ENCODE measurements around the gene MGMT. TPM values are rescaled to one million over a fixed set of nuclear protein-coding genes. Genes with fewer than 3 reads are reported as not detected.

MGMT gene
- total and polyA plus RNA-seq, 9 of the 15 experiments (the other 6 are each of a cell fraction or from before 2014, with no cell fraction given), result 0.03 to 0.29 (median 0.11) TPM; not detected in 4

- POLR2A ChIA-PET, result no interaction called here
- no peaks in the 10 kb centered on the region for H3K9me1 ChIP-seq (ENCODE audit: control insufficient read depth, insufficient read depth, low read length)
- FAIRE-seq, result no peak
- H3K9me3 ChIP-seq (replicated peaks; ENCODE audit: control insufficient read depth, insufficient read depth, low read depth, low read length), result no peaks in the 10 kb centered on the region
- H3K79me2 ChIP-seq (ENCODE audit: control insufficient read depth, insufficient read depth, low read length), result no peaks in the 10 kb centered on the region
- no peak for ATAC-seq
- CTCF ChIA-PET (ENCODE audit: low intra/inter-chr PET ratio), result no interaction called here
- TF ChIP-seq TGIF2 (CRISPR knock-in tag; IDR thresholded peaks at IDR 0.05) (no peak), ZNF174 (CRISPR knock-in tag; IDR thresholded peaks at IDR 0.05) (no peak), PML (IDR thresholded peaks at IDR 0.05; ENCODE audit: low read length) (no peak), MIER1 (IDR thresholded peaks at IDR 0.05; ENCODE audit: low read depth) (no peak), CEBPG (CRISPR knock-in tag; IDR thresholded peaks at IDR 0.05) (no peak), CEBPG (tag; conservative IDR thresholded peaks at IDR 0.05 in 1 of 2, IDR thresholded peaks at IDR 0.05 in 1 of 2) (no peak), SRSF7 (optimal IDR thresholded peaks at IDR 0.05; ENCODE audit: low read depth, low read length) (no peak), ZNF830 (CRISPR knock-in tag; IDR thresholded peaks at IDR 0.05) (no peak), PPARD (CRISPR knock-in tag; IDR thresholded peaks at IDR 0.05) (no peak), SIN3B (IDR thresholded peaks at IDR 0.05; ENCODE audit: low read depth) (no peak), MLX (CRISPR knock-in tag; conservative IDR thresholded peaks at IDR 0.05) (no peak), SAP30 (IDR thresholded peaks at IDR 0.05; ENCODE audit: borderline replicate concordance, insufficient read depth, low read depth, low read length, poor library complexity, severe bottlenecking) (no peak), ZNF280B (CRISPR knock-in tag; IDR thresholded peaks at IDR 0.05) (no peak), ARID2 (IDR thresholded peaks at IDR 0.05) (no peak), FOSL1 (tag; conservative IDR thresholded peaks at IDR 0.05) (no peak)
- H3K27ac ChIP-seq (ENCODE audit: extremely low read depth, low read depth, low read length), result no peak overlapping the region
- no peak for DNase-seq (ENCODE audit: extremely low read depth in 1 of 4, low spot score in 3 of 4)
- peaks cover 0 to 32% of the 10 kb centered on the region in 2 experiments; a peak in 2 of 5 replicates for H3K27me3 ChIP-seq (ENCODE audit: control insufficient read depth in 2 of 2, insufficient read depth in 2 of 2, low read length in 2 of 2)
- no peaks in the 10 kb centered on the region for H3K36me3 ChIP-seq (ENCODE audit: control insufficient read depth, insufficient read depth, low read length)
- H2AFZ ChIP-seq (ENCODE audit: low read depth, low read length), result no peak overlapping the region
- no TSS peak for BruUV-seq (replicated peaks)
- H3K9ac ChIP-seq (ENCODE audit: insufficient read depth in 1 of 2, low read depth in 2 of 2, low read length in 2 of 2), result no peak overlapping the region
- H4K20me1 ChIP-seq (replicated peaks; ENCODE audit: control insufficient read depth, insufficient read depth, low read length), result 0 out of 2 replicates have a peak, but pooled peaks cover 3% of the 10 kb centered on the region
- H3K4me2 ChIP-seq (ENCODE audit: insufficient read depth, low read length), result no peak overlapping the region
- H3K4me3 ChIP-seq, result no peak overlapping the region
- in situ Hi-C loops (cut with MboI) (no loop called here), intact Hi-C loops (cut with micrococcal nuclease) (no loop called here)
- 0% methylated on average over 8 of the region's 11 CpGs for WGBS (ENCODE audit: insufficient coverage, low coverage, missing lambda C conversion rate)
- no peaks in the 10 kb centered on the region for H3K4me1 ChIP-seq (replicated peaks in 1 of 2; ENCODE audit: control insufficient read depth in 2 of 2, insufficient read depth in 2 of 2, low read length in 2 of 2)
Observed at GRCh38 chr10:129760003-129760315, 292.9 kb downstream of the MGMT start.

Data from K562 (cell line).